ENCODE results near the gene CAVIN2.

- TF ChIP-seq CTCF (IDR thresholded peaks at IDR 0.05), result no peak
- no peak for TF ChIP-seq POLR2A (IDR thresholded peaks at IDR 0.05)
- no peak for TF ChIP-seq EP300 (IDR thresholded peaks at IDR 0.05)
These were observed 19.3 kb upstream of the CAVIN2 start for GRCh38 chr2:191866195-191866594.
